HUDEP-2 (cell line): ENCODE results near the gene ANLN.
"Not testable (repeated sequence)": the region's sequence is repeated elsewhere in the genome, so short reads cannot be mapped to it uniquely, and the experiment has no call there.

Experiments
- DNase-seq, 76 experiments: peaks; one replicate each; lab custom pipeline; 2025; ENCODE audit not compliant: unreplicated experiment in 76 of 76; lab: John Stamatoyannopoulos, UW

Gene ANLN

GRCh38 chr7:36370046-36370445 is 19.6 kb upstream of the ANLN start:
- DNase-seq: no peak

DNA sequence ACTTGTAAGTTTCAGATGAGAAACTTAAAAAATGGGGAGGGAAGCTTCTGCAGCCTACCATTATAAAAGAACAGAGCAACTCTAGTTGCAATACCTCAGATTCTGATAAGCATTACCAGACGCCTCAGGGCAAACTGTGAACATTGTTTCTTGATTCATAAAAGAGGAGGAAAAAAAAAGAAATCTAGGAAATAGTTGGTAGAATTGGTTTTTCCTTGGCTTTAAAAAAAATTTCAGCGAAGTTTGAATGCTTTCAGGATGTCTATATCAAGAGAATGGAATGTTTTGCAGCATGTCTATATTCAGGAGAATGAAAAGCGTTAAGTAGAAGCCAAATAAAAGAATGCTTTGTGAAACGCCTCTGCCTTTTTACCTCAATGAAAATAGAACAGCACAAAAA is 17.5 kb upstream of the ANLN start:
- DNase-seq: no peak

GRCh38 chr7:36378555-36378954 is 11.1 kb upstream of the ANLN start:
- not testable (repeated sequence) for DNase-seq

GRCh38 chr7:36379831-36380504 is 9.7 kb upstream of the ANLN start:
- no peak for DNase-seq

DNA sequence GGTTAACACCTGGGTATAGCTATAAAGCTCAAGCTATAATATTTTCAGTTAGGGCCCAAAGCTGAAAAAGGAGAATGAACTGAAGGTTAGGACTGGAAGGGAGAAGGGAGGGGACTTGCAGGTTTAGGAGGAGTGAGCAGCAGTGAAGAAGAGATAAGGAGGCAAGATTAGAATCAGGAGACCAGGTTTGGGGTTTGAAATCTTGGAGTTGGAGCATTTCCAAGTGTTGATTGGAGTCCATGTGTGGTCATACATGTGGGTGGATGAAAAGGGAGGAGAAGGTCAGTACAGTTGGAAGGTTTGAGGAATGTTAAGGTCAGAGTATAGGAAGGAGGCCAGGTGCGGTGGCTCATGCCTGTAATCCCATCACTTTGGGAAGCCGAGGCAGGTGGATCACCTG is 8.6 kb upstream of the ANLN start:
- DNase-seq: no peak

DNA sequence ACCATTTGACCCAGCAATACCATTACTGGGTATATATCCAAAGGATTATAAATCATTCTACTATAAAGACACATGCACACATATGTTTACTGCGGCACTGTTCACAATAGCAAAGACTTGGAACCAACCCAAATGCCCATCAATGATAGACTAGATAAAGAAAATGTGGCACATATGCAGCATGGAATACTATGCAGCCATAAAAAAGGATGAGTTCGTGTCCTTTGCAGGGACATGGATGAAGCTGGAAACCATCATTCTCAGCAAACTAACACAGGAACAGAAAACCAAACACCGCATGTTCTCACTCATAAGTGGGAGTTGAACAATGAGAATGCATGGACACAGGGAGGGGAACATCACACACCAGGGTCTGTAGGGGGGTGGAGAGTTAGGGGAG is 6.4 kb upstream of the ANLN start:
- not testable (repeated sequence) for DNase-seq

DNA sequence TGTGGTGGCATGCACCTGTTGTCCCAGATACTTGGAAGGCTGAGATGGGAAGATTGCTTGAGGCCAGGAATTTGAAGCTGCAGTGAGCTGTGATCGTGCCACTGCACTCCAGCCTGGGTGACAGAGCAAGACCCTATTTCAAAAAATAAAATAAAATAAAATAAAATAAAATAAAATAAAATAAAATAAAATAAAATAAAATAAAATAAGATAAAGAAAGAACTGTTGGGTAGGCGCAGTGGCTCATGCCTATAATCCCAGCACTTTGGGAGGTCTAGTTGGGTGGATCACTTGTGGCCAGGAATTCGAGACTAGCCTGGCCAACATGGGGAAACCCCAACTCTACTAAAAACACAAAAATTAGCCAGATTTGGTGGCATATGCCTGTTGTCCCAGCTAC is 4.0 kb upstream of the ANLN start:
- DNase-seq: not testable (repeated sequence)

GRCh38 chr7:36387435-36388231 is 2.0 kb upstream of the ANLN start:
- no peak for DNase-seq

- no peak for DNase-seq
These were observed 1.2 kb upstream of the ANLN start for GRCh38 chr7:36388423-36388822.

GRCh38 chr7:36390199-36391090 is 783 bp downstream of the ANLN start:
- DNase-seq: peak in 66 of 76 experiments; percentile 2 to 78 (median 50)

- peak in 2 of 76 experiments; percentile 11 to 18 for DNase-seq
These were observed 2.0 kb downstream of the ANLN start for GRCh38 chr7:36391436-36392198.

DNA sequence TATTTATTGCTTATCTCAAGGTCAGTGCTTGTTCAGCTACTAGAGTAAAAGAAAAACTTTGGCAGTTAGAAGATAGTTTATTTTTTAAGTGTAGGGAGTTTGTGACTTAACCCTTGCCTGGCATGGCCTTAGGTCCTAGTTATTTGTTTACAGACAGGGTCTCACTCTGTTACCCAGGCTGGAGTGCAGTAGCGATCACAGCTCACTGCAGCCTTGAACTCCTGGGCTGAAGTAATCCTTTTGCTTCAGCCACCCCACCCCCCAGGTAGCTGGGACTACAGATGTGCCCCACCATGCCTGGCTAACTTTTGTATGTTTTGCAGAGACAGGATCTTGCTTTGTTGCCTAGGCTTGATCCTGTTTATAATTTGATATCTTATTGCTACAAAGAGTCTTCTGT is 4.2 kb downstream of the ANLN start:
- DNase-seq: no peak

GRCh38 chr7:36395171-36395894 is 5.7 kb downstream of the ANLN start:
- DNase-seq: no peak

- DNase-seq: no peak
These were observed 6.5 kb downstream of the ANLN start for GRCh38 chr7:36396150-36396549.

DNA sequence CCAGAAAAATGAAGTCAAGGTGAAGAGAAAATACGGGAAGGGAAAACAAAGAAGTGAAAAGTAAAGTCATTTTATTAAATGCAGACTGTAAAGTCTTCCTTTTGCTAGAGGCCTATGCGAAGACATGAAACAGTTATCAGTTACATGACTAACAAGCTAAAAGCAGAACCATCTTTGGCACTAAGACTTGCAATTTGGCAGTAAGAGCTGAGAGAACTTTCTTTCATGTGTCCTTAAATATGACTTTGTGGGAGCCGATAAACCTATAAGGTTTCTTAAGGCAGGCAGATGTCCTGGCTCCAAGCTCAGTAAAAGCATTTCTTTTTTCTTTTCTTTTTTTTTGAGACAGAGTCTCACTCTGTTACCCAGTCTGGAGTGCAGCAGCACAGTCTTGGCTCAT is 10.4 kb downstream of the ANLN start:
- DNase-seq: no peak

DNA sequence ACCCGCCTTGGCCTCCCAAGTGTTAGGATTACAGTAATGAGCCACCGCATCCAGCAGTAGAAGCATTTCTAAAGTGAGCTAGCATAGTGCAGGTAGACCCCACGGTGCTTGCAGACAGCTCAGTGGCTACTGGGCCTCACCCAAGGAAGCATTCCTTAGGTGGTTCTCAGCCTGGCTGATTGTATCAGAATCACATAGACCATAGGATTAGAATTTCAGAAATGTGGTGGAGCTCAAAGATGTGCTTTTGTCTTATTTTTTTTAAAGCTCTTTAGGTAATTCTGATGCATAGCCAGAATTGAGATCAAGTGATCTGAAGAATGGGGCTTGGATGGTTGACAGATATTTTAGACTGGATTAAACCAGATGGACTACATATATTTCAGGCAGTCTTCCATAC is 10.9 kb downstream of the ANLN start:
- no peak for DNase-seq

DNA sequence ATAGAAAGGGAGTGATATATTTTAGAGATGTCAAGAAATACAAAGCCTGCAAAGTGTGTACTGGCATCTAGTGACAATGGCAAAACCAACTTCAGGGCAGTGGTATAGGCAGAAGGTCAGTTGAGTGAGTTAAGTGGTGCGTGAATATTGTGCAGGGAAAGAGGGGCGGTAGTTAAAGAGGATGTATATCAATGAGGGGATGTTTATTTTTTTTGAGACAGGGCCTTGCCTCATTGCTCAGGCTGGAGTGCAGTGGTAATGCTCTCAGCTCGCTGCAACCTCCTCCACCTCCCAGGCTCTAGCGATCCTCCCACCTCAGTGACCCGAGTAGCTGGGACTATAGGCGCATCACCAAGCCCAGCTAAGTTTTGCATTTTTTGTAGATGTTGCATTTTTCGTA is 13.8 kb downstream of the ANLN start:
- DNase-seq: no peak

DNA sequence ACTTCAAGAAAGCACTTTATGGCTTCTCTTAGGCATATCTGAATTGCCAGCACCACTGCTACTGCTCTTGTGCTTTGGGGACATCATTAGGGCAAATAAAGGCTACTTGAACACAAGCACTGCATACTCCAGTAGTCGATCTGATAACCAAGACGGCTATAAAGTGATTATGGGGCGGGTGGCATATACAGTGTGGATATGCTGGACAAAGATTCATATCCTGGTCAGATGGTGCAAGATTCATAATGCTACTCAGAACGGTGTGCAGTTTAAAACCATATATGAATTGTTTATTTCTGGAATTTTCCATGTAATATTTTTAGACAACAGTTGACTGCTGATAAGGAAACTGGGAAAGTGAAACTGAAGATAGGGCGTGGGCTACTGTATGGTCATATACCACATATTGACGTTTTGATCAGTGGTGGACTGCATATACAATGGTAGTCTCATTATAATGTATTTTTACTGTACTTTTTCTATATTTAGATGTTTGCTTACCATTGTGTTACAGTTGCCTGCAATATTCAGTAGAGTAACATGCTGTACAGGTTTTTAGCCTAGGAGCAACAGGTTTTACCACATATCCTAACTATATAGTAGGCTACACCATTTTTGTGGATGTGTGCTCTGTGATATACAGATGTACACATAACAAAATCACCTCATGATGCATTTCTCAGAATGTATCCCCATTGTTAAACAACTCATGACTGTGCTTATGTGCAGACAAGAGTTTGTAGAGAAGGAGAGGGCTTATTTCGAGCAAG is 15.2 kb downstream of the ANLN start:
- peak in 9 of 76 experiments; percentile 2 to 38 (median 24) for DNase-seq

DNA sequence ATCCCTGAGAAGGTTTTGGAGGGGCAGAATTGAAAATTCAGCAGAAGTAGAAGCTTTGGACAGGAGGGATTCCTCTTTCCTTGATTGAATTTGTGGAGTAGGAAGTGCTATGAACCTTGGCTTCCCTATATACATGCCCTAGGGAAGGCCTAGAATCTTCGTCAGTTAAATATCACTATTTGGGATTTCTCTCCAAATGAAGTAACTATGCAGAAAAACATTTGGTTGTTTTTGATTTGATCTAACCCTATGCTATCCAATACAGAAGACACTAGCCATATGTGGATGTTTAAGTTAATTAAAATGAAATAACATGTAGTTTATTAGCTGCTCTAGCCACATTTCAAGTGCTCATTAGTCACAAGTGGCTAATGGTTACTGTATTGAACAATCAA is 15.7 kb downstream of the ANLN start:
- DNase-seq: no peak
